KMS-11 (cell line): ENCODE measurements around the gene ECD.
A peak's percentile ranks its signal among the peaks of the same experiment; 100 is the strongest.

Source experiments
- H2AFZ ChIP-seq: fragments of 200-600 bp; sonication (generic); 2 replicates; pipeline ENCODE4 v1.6.1; 2016; ENCODE audit warnings: antibody characterized with exemption, mixed run types, low read depth
- H3K27ac ChIP-seq: fragments of 200-600 bp; sonication (generic); 2 replicates; pipeline ENCODE4 v1.6.1; 2016; ENCODE audit warnings: mild to moderate bottlenecking, mixed run types
- H3K27me3 ChIP-seq: fragments of 200-600 bp; sonication (generic); 2 replicates; pipeline ENCODE4 v1.6.1; 2017; ENCODE audit warnings: mild to moderate bottlenecking, low read depth, mixed run types, moderate library complexity; ENCODE audit not compliant: insufficient read depth
- H3K36me3 ChIP-seq: fragments of 200-600 bp; sonication (generic); 2 replicates; pipeline ENCODE4 v1.6.1; 2017; ENCODE audit warnings: mild to moderate bottlenecking, mixed run types; ENCODE audit not compliant: insufficient read depth
- H3K4me1 ChIP-seq: fragments of 200-600 bp; sonication (generic); 2 replicates; pipeline ENCODE4 v1.6.1; 2016; ENCODE audit warnings: mild to moderate bottlenecking, low read depth, mixed run types; ENCODE audit not compliant: poor library complexity, severe bottlenecking
- H3K4me2 ChIP-seq: fragments of 200-600 bp; sonication (generic); 2 replicates; pipeline ENCODE4 v1.7.0; 2016; ENCODE audit warnings: mild to moderate bottlenecking, mixed run types
- H3K4me3 ChIP-seq: fragments of 200-600 bp; sonication (generic); IDR thresholded peaks from 2 replicates; pipeline ENCODE4 v1.6.1; 2017; ENCODE audit warnings: low read depth, low read length, mixed read lengths; ENCODE audit not compliant: insufficient read depth
- H3K79me2 ChIP-seq: fragments of 200-600 bp; sonication (generic); 2 replicates; pipeline ENCODE4 v1.6.1; 2016; ENCODE audit warnings: low read depth, mixed run types; ENCODE audit not compliant: insufficient read depth
- H3K9ac ChIP-seq: fragments of 200-600 bp; sonication (generic); 2 replicates; pipeline ENCODE4 v1.6.1; 2016; ENCODE audit warnings: mild to moderate bottlenecking, mixed run types
- H4K20me1 ChIP-seq: fragments of 200-600 bp; sonication (generic); 2 replicates; pipeline ENCODE4 v1.6.1; 2016; ENCODE audit warnings: mild to moderate bottlenecking, mixed run types; ENCODE audit not compliant: insufficient read depth
- TF ChIP-seq, protein P1 (sequence below): fragments of 200-600 bp; sonication (generic); conservative IDR thresholded peaks from 2 replicates; pipeline ENCODE4 v1.6.1; 2017; ENCODE audit warnings: low read depth, mild to moderate bottlenecking, antibody characterized with exemption, low read length, moderate library complexity, mixed read lengths

The ECD gene

GRCh38 chr10:73096449-73097304 is 71.1 kb downstream of the ECD start, which contains the start of gene P4HA1:
TSS of gene P4HA1 (minus strand) at chr10:73096866. CDS start at chr10:73074883, 21,983 bp downstream.
- no peak within 1 kb of the TSS for H3K4me3 ChIP-seq
- H2AFZ ChIP-seq = peak within 1 kb of the TSS; percentile 93
- peak within 1 kb of the TSS; percentile 81 for H3K27ac ChIP-seq
- H3K36me3 ChIP-seq = no peaks in the 10 kb centered on the region
- H3K9ac ChIP-seq = peak within 1 kb of the TSS; percentile 89
- H3K4me1 ChIP-seq = peaks cover 16% of the 10 kb centered on the region
- no peaks in the 10 kb centered on the region for H3K27me3 ChIP-seq
- peaks cover 20% of the 10 kb centered on the region for H3K79me2 ChIP-seq
- TF ChIP-seq, protein P1, sequence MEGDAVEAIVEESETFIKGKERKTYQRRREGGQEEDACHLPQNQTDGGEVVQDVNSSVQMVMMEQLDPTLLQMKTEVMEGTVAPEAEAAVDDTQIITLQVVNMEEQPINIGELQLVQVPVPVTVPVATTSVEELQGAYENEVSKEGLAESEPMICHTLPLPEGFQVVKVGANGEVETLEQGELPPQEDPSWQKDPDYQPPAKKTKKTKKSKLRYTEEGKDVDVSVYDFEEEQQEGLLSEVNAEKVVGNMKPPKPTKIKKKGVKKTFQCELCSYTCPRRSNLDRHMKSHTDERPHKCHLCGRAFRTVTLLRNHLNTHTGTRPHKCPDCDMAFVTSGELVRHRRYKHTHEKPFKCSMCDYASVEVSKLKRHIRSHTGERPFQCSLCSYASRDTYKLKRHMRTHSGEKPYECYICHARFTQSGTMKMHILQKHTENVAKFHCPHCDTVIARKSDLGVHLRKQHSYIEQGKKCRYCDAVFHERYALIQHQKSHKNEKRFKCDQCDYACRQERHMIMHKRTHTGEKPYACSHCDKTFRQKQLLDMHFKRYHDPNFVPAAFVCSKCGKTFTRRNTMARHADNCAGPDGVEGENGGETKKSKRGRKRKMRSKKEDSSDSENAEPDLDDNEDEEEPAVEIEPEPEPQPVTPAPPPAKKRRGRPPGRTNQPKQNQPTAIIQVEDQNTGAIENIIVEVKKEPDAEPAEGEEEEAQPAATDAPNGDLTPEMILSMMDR = peak; percentile 27; the same call in 1 of the 2 replicates
- H4K20me1 ChIP-seq = no peaks in the 10 kb centered on the region
- peak within 1 kb of the TSS; percentile 50 for H3K4me2 ChIP-seq

DNA sequence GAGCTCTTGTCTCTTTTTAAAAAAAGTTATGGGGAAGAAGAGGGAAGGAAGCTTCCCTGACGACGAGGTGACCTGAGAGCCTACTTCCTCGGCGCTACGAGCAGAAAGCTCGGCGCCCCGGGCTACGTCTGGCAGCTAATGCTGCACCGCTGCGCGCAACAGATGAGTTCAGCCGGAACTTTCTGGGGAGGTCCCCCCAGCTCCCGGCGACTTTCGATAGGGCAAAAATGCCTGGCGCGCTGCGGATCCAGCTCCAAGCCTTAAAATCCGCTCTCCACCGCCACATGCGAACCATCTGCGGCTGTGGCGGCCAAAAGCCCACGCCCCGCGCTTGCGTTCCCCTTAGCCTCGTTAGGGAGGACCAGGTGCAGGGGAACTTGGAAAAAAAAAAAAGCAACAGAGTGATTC is 71.8 kb downstream of the ECD start:
- H2AFZ ChIP-seq = peak overlapping the region; percentile 93
- H3K79me2 ChIP-seq = peaks cover 20% of the 10 kb centered on the region
- H3K9ac ChIP-seq = peak overlapping the region; percentile 89
- no peaks in the 10 kb centered on the region for H4K20me1 ChIP-seq
- peak overlapping the region; percentile 81 for H3K27ac ChIP-seq
- H3K4me3 ChIP-seq = no peak overlapping the region
- H3K4me1 ChIP-seq = peaks cover 16% of the 10 kb centered on the region
- H3K27me3 ChIP-seq = no peaks in the 10 kb centered on the region
- TF ChIP-seq, protein P1 = no peak
- peak overlapping the region; percentile 50 for H3K4me2 ChIP-seq
- no peaks in the 10 kb centered on the region for H3K36me3 ChIP-seq

GRCh38 chr10:73095481-73096021 is 72.3 kb downstream of the ECD start:
- peak overlapping the region; percentile 93 for H2AFZ ChIP-seq

GRCh38 chr10:73094986-73095480 is 72.8 kb downstream of the ECD start:
- no peaks in the 10 kb centered on the region for H4K20me1 ChIP-seq
- peak overlapping the region; percentile 89; the same call in 1 of the 2 replicates for H3K9ac ChIP-seq
- H3K4me3 ChIP-seq = no peak overlapping the region
- H3K27me3 ChIP-seq = no peaks in the 10 kb centered on the region
- peak overlapping the region; percentile 81; the same call in 1 of the 2 replicates for H3K27ac ChIP-seq
- no peaks in the 10 kb centered on the region for H3K36me3 ChIP-seq
- H3K79me2 ChIP-seq = peaks cover 20% of the 10 kb centered on the region
- peak overlapping the region; percentile 50 for H3K4me2 ChIP-seq
- H3K4me1 ChIP-seq = peaks cover 16% of the 10 kb centered on the region
- TF ChIP-seq, protein P1 = no peak
- H2AFZ ChIP-seq = peak overlapping the region; percentile 93

More at GRCh38 chr10:73095481-73096021, 72.3 kb downstream of the ECD start:
- Histone ChIP-seq H3K4me1 (peaks cover 16% of the 10 kb centered on the region), H3K4me3 (no peak overlapping the region), H3K79me2 (peaks cover 20% of the 10 kb centered on the region), H3K4me2 (peak overlapping the region; percentile 50), H3K36me3 (no peaks in the 10 kb centered on the region), H3K9ac (peak overlapping the region; percentile 89), H4K20me1 (no peaks in the 10 kb centered on the region), H3K27me3 (no peaks in the 10 kb centered on the region), H3K27ac (peak overlapping the region; percentile 81)
- TF ChIP-seq, protein P1 = no peak
